ENCODE results near the gene MORC1. TPM values are rescaled to one million over a fixed set of nuclear protein-coding genes. Genes with fewer than 3 reads are reported as not detected.

MORC1 gene
- total and polyA plus RNA-seq, 4 donors, result 0.02 to 0.33 (median 0.13) TPM

GRCh38 chr3:109045271-109046040, 72.5 kb downstream of the MORC1 start (continued):
- TF ChIP-seq, protein P1, sequence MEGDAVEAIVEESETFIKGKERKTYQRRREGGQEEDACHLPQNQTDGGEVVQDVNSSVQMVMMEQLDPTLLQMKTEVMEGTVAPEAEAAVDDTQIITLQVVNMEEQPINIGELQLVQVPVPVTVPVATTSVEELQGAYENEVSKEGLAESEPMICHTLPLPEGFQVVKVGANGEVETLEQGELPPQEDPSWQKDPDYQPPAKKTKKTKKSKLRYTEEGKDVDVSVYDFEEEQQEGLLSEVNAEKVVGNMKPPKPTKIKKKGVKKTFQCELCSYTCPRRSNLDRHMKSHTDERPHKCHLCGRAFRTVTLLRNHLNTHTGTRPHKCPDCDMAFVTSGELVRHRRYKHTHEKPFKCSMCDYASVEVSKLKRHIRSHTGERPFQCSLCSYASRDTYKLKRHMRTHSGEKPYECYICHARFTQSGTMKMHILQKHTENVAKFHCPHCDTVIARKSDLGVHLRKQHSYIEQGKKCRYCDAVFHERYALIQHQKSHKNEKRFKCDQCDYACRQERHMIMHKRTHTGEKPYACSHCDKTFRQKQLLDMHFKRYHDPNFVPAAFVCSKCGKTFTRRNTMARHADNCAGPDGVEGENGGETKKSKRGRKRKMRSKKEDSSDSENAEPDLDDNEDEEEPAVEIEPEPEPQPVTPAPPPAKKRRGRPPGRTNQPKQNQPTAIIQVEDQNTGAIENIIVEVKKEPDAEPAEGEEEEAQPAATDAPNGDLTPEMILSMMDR (IDR thresholded peaks at IDR 0.05; ENCODE audit: low read depth, low read length, missing input control), result no peak
- TF ChIP-seq FOXA1 (IDR thresholded peaks at IDR 0.05), result no peak
- no peak for TF ChIP-seq TAF1 (conservative IDR thresholded peaks at IDR 0.05)
- no peak for TF ChIP-seq HNF4A (conservative IDR thresholded peaks at IDR 0.05)

GRCh38 chr3:109035082-109035481, 82.9 kb downstream of the MORC1 start:
- H3K27me3 ChIP-seq (ENCODE audit: control insufficient read depth in 4 of 4, insufficient read depth in 4 of 4, low read length in 3 of 4), result no peaks in the 10 kb centered on the region
- H3K9ac ChIP-seq (ENCODE audit: low read depth in 1 of 2, low read length in 2 of 2), result no peak overlapping the region
- no peaks in the 10 kb centered on the region for H3K4me1 ChIP-seq (ENCODE audit: control insufficient read depth in 4 of 4, insufficient read depth in 4 of 4, low read length in 3 of 4)
- no peak overlapping the region for H3K27ac ChIP-seq (ENCODE audit: low read depth in 1 of 2, low read length in 2 of 2)
- no peak overlapping the region for H3K4me3 ChIP-seq (ENCODE audit: low read depth in 1 of 3, low read length in 3 of 3)
- no peak for DNase-seq (ENCODE audit: low spot score)
- H3K9me3 ChIP-seq (ENCODE audit: control insufficient read depth in 4 of 4, low read length in 3 of 4), result no peaks in the 10 kb centered on the region
- WGBS, result 100% methylated on average over 1 of the region's 1 CpG
- H3K36me3 ChIP-seq (ENCODE audit: control insufficient read depth in 4 of 4, insufficient read depth in 3 of 4, low read depth in 1 of 4, low read length in 3 of 4), result no peaks in the 10 kb centered on the region
- TF ChIP-seq, protein P1 (IDR thresholded peaks at IDR 0.05; ENCODE audit: low read depth, low read length, missing input control), result no peak

DNA sequence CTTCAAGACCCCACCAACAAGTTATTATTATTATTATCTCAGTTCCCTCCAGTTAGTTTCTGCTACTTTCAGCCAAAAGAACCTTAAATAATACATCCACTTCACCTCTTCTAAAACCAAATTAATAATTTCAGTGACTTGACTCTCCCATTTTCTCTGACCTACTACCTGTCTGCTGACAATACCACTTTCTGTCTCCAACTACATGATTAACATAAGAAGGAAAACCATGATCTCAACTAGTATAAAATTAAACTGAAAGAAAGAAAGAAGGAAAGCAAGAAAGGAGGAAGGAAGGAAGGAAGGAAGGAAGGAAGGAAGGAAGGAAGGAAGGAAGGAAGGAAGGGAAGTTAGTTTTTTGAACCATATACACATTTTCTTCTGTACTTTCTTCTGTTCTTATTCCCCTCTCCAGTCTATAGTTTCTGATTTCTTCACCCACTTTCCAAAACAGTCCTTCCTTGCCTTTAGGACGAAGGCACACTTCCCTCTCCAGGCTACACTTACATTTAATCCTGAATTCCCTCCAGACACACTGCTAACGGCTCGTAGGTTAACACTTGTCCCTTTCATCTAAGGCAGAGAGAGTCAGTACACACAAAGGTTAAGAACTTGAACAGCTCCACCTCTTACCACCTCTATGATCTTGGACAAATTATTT, 84.8 kb downstream of the MORC1 start:
- no peak for DNase-seq (ENCODE audit: low spot score)
- no peaks in the 10 kb centered on the region for H3K36me3 ChIP-seq (ENCODE audit: control insufficient read depth in 4 of 4, insufficient read depth in 3 of 4, low read depth in 1 of 4, low read length in 3 of 4)
- H3K27me3 ChIP-seq (ENCODE audit: control insufficient read depth in 4 of 4, insufficient read depth in 4 of 4, low read length in 3 of 4), result no peaks in the 10 kb centered on the region
- no peaks in the 10 kb centered on the region for H3K9me3 ChIP-seq (ENCODE audit: control insufficient read depth in 4 of 4, low read length in 3 of 4)
- H3K4me1 ChIP-seq (ENCODE audit: control insufficient read depth in 4 of 4, insufficient read depth in 4 of 4, low read length in 3 of 4), result peaks cover 0 to 4% (median 0%) of the 10 kb centered on the region in 4 donors
- H3K9ac ChIP-seq (ENCODE audit: low read depth in 1 of 2, low read length in 2 of 2), result no peak overlapping the region
- H3K4me3 ChIP-seq (ENCODE audit: low read depth in 1 of 3, low read length in 3 of 3), result no peak overlapping the region
- 71% methylated on average over 3 of the region's 3 CpGs for WGBS
- TF ChIP-seq, protein P2, sequence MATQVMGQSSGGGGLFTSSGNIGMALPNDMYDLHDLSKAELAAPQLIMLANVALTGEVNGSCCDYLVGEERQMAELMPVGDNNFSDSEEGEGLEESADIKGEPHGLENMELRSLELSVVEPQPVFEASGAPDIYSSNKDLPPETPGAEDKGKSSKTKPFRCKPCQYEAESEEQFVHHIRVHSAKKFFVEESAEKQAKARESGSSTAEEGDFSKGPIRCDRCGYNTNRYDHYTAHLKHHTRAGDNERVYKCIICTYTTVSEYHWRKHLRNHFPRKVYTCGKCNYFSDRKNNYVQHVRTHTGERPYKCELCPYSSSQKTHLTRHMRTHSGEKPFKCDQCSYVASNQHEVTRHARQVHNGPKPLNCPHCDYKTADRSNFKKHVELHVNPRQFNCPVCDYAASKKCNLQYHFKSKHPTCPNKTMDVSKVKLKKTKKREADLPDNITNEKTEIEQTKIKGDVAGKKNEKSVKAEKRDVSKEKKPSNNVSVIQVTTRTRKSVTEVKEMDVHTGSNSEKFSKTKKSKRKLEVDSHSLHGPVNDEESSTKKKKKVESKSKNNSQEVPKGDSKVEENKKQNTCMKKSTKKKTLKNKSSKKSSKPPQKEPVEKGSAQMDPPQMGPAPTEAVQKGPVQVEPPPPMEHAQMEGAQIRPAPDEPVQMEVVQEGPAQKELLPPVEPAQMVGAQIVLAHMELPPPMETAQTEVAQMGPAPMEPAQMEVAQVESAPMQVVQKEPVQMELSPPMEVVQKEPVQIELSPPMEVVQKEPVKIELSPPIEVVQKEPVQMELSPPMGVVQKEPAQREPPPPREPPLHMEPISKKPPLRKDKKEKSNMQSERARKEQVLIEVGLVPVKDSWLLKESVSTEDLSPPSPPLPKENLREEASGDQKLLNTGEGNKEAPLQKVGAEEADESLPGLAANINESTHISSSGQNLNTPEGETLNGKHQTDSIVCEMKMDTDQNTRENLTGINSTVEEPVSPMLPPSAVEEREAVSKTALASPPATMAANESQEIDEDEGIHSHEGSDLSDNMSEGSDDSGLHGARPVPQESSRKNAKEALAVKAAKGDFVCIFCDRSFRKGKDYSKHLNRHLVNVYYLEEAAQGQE (IDR thresholded peaks at IDR 0.05), result no peak
- TF ChIP-seq, protein P1 (IDR thresholded peaks at IDR 0.05; ENCODE audit: low read depth, low read length, missing input control), result no peak
- no peak for TF ChIP-seq SP1 (IDR thresholded peaks at IDR 0.05)
- no peak overlapping the region for H3K27ac ChIP-seq (ENCODE audit: low read depth in 1 of 2, low read length in 2 of 2)

Measured in liver (tissue), 9 donors.